Omental fat pad (tissue), 4 donors: Measurements from ENCODE around the gene ANKRD36B. TPM values are rescaled to one million over a fixed set of nuclear protein-coding genes. Genes with fewer than 3 reads are reported as not detected.

Source experiments
- total RNA-seq, 4 donors: library from RNA; depleted of rRNA; stranded (reverse); fragments of >200 nt; gene quantifications; one replicate each; pipeline ENCODE4 v1.1.0, GENCODE V29; 2016

The ANKRD36B gene
- total RNA-seq, 4 donors from 2014 or later = 26.6 to 97.1 (median 45.0) TPM

Other genes starting within 250 kb of the ANKRD36B start
- 100 to 1,000 TPM; 204 to 415 (median 362) TPM for gene COX5B, start 56.2 kb upstream of the ANKRD36B start, total RNA-seq
- gene ACTR1B, start 74.2 kb upstream of the ANKRD36B start, total RNA-seq = 10 to 100 TPM; 33.2 to 96.3 (median 54.1) TPM
- 10 to 100 TPM in 2 of 4 donors, 1 to 10 TPM in 2; 4.8 to 17.8 (median 10.4) TPM for gene C2orf92, start 79.8 kb upstream of the ANKRD36B start, total RNA-seq
- gene ZAP70, start 123.7 kb upstream of the ANKRD36B start, total RNA-seq = 1 to 10 TPM; 4.1 to 9.6 (median 6.5) TPM